ENCODE measurements around the gene UBE2E1.

DNA sequence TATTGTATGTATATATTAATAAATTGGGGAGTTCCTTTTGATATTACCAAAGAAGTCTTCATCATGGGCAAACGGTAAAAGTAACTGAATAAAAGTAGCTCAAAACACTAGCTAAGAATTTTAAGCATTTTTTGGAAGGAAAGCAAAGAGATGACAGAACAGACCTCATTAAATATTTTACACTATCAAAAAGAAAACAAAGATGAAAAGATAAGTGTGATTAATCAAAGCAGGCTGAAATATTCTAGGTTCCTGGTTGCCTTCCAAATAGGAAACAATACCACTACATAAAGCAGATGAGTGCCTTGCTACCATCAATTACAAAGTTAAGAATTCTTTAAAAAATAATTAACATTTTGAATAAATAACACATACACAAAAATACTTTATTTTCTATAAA lies 107.4 kb downstream of the UBE2E1 start:
- TF ChIP-seq, protein P1, sequence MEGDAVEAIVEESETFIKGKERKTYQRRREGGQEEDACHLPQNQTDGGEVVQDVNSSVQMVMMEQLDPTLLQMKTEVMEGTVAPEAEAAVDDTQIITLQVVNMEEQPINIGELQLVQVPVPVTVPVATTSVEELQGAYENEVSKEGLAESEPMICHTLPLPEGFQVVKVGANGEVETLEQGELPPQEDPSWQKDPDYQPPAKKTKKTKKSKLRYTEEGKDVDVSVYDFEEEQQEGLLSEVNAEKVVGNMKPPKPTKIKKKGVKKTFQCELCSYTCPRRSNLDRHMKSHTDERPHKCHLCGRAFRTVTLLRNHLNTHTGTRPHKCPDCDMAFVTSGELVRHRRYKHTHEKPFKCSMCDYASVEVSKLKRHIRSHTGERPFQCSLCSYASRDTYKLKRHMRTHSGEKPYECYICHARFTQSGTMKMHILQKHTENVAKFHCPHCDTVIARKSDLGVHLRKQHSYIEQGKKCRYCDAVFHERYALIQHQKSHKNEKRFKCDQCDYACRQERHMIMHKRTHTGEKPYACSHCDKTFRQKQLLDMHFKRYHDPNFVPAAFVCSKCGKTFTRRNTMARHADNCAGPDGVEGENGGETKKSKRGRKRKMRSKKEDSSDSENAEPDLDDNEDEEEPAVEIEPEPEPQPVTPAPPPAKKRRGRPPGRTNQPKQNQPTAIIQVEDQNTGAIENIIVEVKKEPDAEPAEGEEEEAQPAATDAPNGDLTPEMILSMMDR (IDR thresholded peaks at IDR 0.05), result no peak
- TF ChIP-seq POLR2A (IDR thresholded peaks at IDR 0.05) (no peak), POLR2AphosphoS5 (IDR thresholded peaks at IDR 0.05) (no peak), EP300 (IDR thresholded peaks at IDR 0.05) (no peak)

Data from stomach (tissue), 4 donors.